IPS-18a (cell line): Measurements from ENCODE around the gene MAPK9.
A peak's percentile ranks its signal among the peaks of the same experiment; 100 is the strongest.

ENCODE experiments used
- H3K27ac ChIP-seq: one replicate; pipeline ENCODE4 v1.5.1; 2013; ENCODE audit warnings: low read length
- H3K27me3 ChIP-seq: one replicate; pipeline ENCODE4 v1.6.1; 2013; ENCODE audit warnings: mild to moderate bottlenecking, low read length; ENCODE audit not compliant: control insufficient read depth, insufficient read depth
- H3K36me3 ChIP-seq: one replicate; pipeline ENCODE4 v1.6.1; 2013; ENCODE audit warnings: low read depth, low read length; ENCODE audit not compliant: control insufficient read depth
- H3K4me1 ChIP-seq: one replicate; pipeline ENCODE4 v1.6.1; 2013; ENCODE audit warnings: low read depth, low read length; ENCODE audit not compliant: control insufficient read depth
- H3K4me3 ChIP-seq: one replicate; pipeline ENCODE4 v1.5.1; 2013; ENCODE audit warnings: low read length
- H3K9ac ChIP-seq: one replicate; pipeline ENCODE4 v1.6.1; 2013; ENCODE audit warnings: mild to moderate bottlenecking, low read length, moderate library complexity
- H3K9me3 ChIP-seq: one replicate; pipeline ENCODE4 v1.6.1; 2013; ENCODE audit warnings: low read depth, low read length; ENCODE audit not compliant: control insufficient read depth

The MAPK9 gene

GRCh38 chr5:180332861-180333260 lies 41.0 kb upstream of the MAPK9 start:
- Histone ChIP-seq H3K27me3 (no peaks in the 10 kb centered on the region), H3K4me1 (peaks cover 17% of the 10 kb centered on the region), H3K9ac (no peak overlapping the region), H3K4me3 (no peak overlapping the region), H3K9me3 (no peaks in the 10 kb centered on the region), H3K27ac (no peak overlapping the region), H3K36me3 (peaks cover 72% of the 10 kb centered on the region)

GRCh38 chr5:180332051-180332517 lies 40.2 kb upstream of the MAPK9 start:
- H3K27me3 ChIP-seq, result no peaks in the 10 kb centered on the region
- peaks cover 17% of the 10 kb centered on the region for H3K4me1 ChIP-seq
- peaks cover 75% of the 10 kb centered on the region for H3K36me3 ChIP-seq
- no peaks in the 10 kb centered on the region for H3K9me3 ChIP-seq
- H3K9ac ChIP-seq, result peak overlapping the region; percentile 47
- H3K27ac ChIP-seq, result peak overlapping the region; percentile 85
- H3K4me3 ChIP-seq, result peak overlapping the region; percentile 46

GRCh38 chr5:180331647-180331950 lies 39.7 kb upstream of the MAPK9 start:
- H3K36me3 ChIP-seq, result peaks cover 76% of the 10 kb centered on the region
- H3K9me3 ChIP-seq, result no peaks in the 10 kb centered on the region
- H3K27ac ChIP-seq, result peak overlapping the region; percentile 85
- H3K27me3 ChIP-seq, result no peaks in the 10 kb centered on the region
- peak overlapping the region; percentile 47 for H3K9ac ChIP-seq
- H3K4me3 ChIP-seq, result peak overlapping the region; percentile 46
- H3K4me1 ChIP-seq, result peaks cover 17% of the 10 kb centered on the region

- Histone ChIP-seq H3K9ac (peak overlapping the region; percentile 47), H3K4me1 (peaks cover 17% of the 10 kb centered on the region), H3K4me3 (peak overlapping the region; percentile 25), H3K27me3 (no peaks in the 10 kb centered on the region), H3K27ac (peak overlapping the region; percentile 85), H3K9me3 (no peaks in the 10 kb centered on the region), H3K36me3 (peaks cover 76% of the 10 kb centered on the region)
Observed at GRCh38 chr5:180330810-180331646, 39.1 kb upstream of the MAPK9 start.

GRCh38 chr5:180330270-180330648 lies 38.4 kb upstream of the MAPK9 start:
- peak overlapping the region; percentile 47 for H3K9ac ChIP-seq
- H3K36me3 ChIP-seq, result peaks cover 72% of the 10 kb centered on the region
- peak overlapping the region; percentile 85 for H3K27ac ChIP-seq
- H3K27me3 ChIP-seq, result no peaks in the 10 kb centered on the region
- no peak overlapping the region for H3K4me3 ChIP-seq
- H3K9me3 ChIP-seq, result no peaks in the 10 kb centered on the region
- peaks cover 17% of the 10 kb centered on the region for H3K4me1 ChIP-seq

GRCh38 chr5:180329606-180330269 lies 37.9 kb upstream of the MAPK9 start:
- H3K9me3 ChIP-seq, result no peaks in the 10 kb centered on the region
- H3K36me3 ChIP-seq, result peaks cover 70% of the 10 kb centered on the region
- no peak overlapping the region for H3K27ac ChIP-seq
- peaks cover 17% of the 10 kb centered on the region for H3K4me1 ChIP-seq
- no peaks in the 10 kb centered on the region for H3K27me3 ChIP-seq
- no peak overlapping the region for H3K9ac ChIP-seq
- no peak overlapping the region for H3K4me3 ChIP-seq

- H3K9ac ChIP-seq, result no peak overlapping the region
- H3K27ac ChIP-seq, result no peak overlapping the region
- H3K9me3 ChIP-seq, result no peaks in the 10 kb centered on the region
- no peaks in the 10 kb centered on the region for H3K27me3 ChIP-seq
- peaks cover 70% of the 10 kb centered on the region for H3K36me3 ChIP-seq
- H3K4me1 ChIP-seq, result peaks cover 17% of the 10 kb centered on the region
- H3K4me3 ChIP-seq, result no peak overlapping the region
Observed at GRCh38 chr5:180329138-180329435, 37.2 kb upstream of the MAPK9 start.

- peaks cover 17% of the 10 kb centered on the region for H3K4me1 ChIP-seq
- no peaks in the 10 kb centered on the region for H3K27me3 ChIP-seq
- no peak overlapping the region for H3K9ac ChIP-seq
- no peak overlapping the region for H3K4me3 ChIP-seq
- peaks cover 70% of the 10 kb centered on the region for H3K36me3 ChIP-seq
- H3K9me3 ChIP-seq, result no peaks in the 10 kb centered on the region
- H3K27ac ChIP-seq, result no peak overlapping the region
Observed at GRCh38 chr5:180328296-180329137, 36.6 kb upstream of the MAPK9 start.

- H3K36me3 ChIP-seq, result peaks cover 79% of the 10 kb centered on the region
- H3K27me3 ChIP-seq, result no peaks in the 10 kb centered on the region
Observed at GRCh38 chr5:180326989-180327565, 35.2 kb upstream of the MAPK9 start.

GRCh38 chr5:180324601-180324950 lies 32.7 kb upstream of the MAPK9 start:
- Histone ChIP-seq H3K4me1 (no peaks in the 10 kb centered on the region), H3K27ac (no peak overlapping the region), H3K27me3 (no peaks in the 10 kb centered on the region), H3K36me3 (peaks cover 69% of the 10 kb centered on the region), H3K4me3 (no peak overlapping the region), H3K9ac (no peak overlapping the region), H3K9me3 (no peaks in the 10 kb centered on the region)

More at GRCh38 chr5:180326989-180327565, 35.2 kb upstream of the MAPK9 start:
- Histone ChIP-seq H3K9me3 (no peaks in the 10 kb centered on the region), H3K9ac (no peak overlapping the region), H3K4me1 (peaks cover 17% of the 10 kb centered on the region), H3K4me3 (no peak overlapping the region), H3K27ac (no peak overlapping the region)

- no peak overlapping the region for H3K27ac ChIP-seq
- H3K36me3 ChIP-seq, result peaks cover 69% of the 10 kb centered on the region
Observed at GRCh38 chr5:180323941-180324600, 32.2 kb upstream of the MAPK9 start.

More at GRCh38 chr5:180323941-180324600, 32.2 kb upstream of the MAPK9 start:
- H3K9me3 ChIP-seq, result no peaks in the 10 kb centered on the region
- H3K27me3 ChIP-seq, result no peaks in the 10 kb centered on the region
- no peak overlapping the region for H3K4me3 ChIP-seq
- no peak overlapping the region for H3K9ac ChIP-seq
- no peaks in the 10 kb centered on the region for H3K4me1 ChIP-seq
